CD4-positive, alpha-beta T cell treated with Interleukin-4 for 4 hours (primary cell): ENCODE measurements around the gene CD47.

Source experiments
- DNase-seq: peaks from one replicate; pipeline ENCODE4 v3.0.0-alpha.2; 2020

CD47 gene

GRCh38 chr3:108090701-108091497 lies at the start of gene CD47:
TSS of gene CD47 (minus strand) at chr3:108091031. CDS start at chr3:108090908, 123 bp downstream.
- DNase-seq: peak; percentile 94

DNA sequence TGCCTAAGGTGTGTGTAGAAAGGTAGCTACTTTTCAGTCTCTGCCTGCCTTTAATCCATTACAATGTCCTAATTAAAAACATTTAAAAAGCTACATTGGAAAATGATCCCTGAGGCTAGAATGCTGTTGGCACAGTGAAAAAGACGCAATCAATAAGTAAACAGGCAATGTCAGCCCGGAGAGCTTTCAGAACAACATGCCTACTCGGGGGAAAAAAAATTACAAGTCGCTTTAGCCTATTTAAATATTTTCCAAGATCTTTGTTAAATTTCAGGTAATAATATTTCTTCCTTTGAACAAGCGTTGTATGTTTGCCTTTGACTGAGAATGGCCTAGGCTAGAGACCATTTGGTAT lies 46.6 kb upstream of the CD47 start:
- no peak for DNase-seq

DNA sequence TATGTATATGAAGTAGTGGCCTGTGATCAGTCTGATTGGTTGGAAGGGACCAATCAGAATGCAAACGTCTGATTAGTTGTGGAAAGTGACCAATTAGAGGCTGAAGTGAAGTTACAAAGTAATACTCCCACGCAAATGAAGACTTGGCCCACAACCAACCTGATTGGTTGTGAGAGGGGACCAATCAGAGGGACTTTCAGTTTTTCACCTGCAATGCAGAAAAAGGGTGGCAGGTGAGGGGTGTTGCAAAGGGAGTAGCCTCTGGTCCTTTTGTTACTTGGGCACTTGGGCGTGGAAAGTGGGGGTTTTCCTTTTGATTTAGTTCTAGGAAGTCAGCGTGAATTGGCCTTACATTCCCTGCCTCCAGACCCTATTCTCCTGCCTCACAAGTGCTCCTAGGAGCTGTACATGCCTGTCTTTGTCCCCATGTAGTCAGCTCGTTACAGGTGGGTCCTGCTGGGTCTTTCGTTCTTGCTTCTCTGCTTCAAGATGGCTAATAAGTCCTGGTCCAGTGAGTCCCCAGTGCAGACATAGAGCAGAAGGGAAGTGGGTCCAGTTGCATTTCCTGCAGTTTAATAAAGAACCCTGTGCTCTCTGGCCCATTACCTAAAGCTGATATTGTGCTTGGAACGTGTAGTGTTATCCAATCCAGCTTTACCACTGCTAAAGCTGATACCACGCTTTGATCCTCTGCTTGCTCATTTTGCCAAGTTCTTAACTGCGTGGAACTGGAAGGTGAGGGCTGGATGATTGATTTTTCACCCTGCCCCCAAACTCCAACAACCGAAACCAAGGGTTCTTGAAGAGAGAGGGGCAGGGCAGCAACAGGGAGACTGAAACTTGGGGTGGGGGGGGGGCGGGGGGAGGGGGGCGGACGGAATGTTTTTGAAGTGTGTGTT lies 46.0 kb upstream of the CD47 start:
- DNase-seq: no peak

GRCh38 chr3:108134555-108134880 lies 43.7 kb upstream of the CD47 start:
- DNase-seq: no peak

GRCh38 chr3:108133858-108134554 lies 43.2 kb upstream of the CD47 start:
- no peak for DNase-seq

GRCh38 chr3:108133048-108133369 lies 42.2 kb upstream of the CD47 start:
- no peak for DNase-seq

DNA sequence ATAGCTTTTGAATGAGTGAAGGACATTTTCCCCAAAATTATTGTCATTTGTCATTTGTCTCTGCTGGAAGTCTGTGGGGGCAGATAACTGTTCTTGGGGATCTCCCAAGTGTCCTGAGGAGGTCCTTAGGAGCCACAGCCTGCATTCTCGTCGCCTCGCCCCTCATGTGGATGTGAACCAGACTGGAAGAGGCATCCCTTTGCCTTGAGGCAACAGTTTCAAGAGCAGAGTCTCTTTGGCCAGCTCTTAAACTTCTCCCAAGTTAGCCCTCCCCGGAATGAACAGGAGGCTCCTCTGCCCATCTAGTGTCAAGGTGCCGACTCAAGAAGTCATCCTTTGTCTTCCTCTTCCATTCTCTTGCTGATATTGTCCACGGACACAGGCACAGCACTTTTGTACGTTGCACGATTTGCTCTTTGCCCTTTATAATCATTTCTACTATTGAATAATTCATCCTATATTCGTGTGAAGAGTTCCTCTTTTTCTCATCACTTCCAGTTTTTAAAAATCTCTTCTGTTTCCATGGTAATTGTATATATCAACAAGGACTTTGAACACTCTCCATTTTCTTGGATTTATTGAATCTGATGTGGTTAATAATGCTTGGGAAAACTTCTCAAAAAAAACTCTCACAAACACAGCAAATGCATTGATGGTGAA lies 40.8 kb upstream of the CD47 start:
- DNase-seq: no peak

- peak; percentile 54 for DNase-seq
Measured at GRCh38 chr3:108130701-108131474, 40.1 kb upstream of the CD47 start.

DNA sequence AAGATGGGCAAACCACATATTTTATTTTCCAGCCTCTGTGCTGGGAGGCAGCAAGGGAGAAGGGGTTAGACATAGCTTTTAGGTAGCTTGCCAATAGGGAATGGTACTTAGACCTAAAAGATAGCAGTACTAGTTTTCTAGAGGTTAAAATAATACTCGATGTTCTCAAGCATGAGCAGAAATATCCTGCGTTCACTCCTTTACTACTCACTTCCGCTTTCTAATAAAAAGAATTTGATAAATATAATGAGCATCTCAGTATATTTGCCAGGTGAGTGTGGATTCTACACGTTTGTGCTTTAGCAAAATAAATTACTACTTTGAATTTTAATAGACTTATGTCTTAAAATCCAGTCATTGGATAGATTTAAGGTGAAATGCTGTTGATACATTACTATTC lies 39.4 kb upstream of the CD47 start:
- no peak for DNase-seq

DNA sequence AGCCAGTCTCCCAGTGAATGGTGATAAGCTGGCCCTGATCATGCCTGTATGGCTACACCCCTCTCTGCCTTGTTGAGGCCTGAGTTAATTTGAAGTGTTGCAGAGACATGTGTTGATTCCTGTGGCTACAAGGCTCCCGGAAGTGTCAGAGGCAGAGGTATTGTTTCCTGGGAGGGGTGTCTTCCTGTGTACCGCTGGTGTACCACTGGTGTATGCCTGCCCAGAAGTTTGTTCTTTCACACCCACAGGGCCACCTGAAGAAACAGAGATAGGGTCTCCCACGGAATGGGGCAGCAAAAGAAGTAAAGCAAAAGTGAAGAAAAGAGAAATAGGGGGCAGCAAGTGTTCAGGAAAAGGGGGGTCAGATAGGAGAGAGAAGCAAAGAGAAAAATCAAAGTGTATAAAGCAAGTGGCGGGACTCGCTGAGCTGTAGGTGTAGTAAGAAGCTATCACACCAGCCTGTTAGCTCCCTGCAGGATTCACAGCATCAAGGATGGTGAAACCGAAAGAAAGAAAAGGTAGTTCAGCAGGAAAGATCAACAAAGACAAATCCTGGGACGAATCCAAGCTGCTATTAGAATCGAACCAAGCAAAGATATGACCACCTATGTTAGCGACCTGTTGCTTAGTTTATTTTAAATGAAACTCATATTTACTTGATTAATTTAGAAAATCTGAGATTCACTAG lies 36.6 kb upstream of the CD47 start:
- DNase-seq: peak; percentile 88

- no peak for DNase-seq
Measured at GRCh38 chr3:108126348-108126747, 35.5 kb upstream of the CD47 start.

DNA sequence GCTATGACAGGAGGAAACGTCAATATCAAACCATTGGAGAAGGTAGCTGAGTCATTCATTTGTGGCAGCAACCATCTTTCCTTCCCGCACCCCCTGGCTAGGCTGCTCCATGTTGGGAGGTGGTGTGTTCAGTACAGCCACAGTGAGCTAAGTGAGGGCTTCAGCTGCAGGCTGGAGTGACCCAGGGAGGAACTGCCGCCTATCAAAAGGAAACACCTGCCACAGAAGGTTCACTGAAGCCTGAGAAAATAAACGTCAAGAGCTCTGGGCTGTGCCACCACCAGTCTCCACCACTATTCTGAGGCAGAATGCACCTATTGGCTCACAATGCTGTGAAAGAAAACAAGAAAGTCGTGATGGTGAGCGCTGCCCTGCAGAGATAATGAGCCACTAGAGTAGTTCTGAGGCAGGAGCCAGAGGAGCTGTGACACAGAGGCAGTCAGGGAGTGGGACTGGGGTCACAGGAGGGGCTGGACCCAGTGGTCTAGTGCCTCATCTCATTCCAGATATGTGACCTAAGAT lies 34.8 kb upstream of the CD47 start:
- peak; percentile 77 for DNase-seq

DNA sequence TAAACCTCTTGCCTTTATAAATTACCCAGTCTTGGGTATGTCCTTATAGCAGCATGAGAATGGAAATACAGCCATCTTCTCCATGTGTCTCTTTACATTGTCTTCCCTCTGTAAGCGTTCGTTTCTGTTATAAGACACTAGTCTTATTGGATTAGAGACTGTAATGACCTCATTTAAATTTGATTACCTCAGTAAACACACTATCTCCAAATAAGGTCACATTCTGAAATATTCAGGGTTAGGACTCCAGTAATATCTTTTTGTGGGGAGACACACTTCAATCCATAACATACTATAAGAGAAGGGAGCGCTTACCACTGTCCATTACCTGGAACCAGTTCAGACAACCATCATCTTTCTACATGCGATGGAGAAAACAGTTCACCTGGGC lies 34.3 kb upstream of the CD47 start:
- DNase-seq: no peak

DNA sequence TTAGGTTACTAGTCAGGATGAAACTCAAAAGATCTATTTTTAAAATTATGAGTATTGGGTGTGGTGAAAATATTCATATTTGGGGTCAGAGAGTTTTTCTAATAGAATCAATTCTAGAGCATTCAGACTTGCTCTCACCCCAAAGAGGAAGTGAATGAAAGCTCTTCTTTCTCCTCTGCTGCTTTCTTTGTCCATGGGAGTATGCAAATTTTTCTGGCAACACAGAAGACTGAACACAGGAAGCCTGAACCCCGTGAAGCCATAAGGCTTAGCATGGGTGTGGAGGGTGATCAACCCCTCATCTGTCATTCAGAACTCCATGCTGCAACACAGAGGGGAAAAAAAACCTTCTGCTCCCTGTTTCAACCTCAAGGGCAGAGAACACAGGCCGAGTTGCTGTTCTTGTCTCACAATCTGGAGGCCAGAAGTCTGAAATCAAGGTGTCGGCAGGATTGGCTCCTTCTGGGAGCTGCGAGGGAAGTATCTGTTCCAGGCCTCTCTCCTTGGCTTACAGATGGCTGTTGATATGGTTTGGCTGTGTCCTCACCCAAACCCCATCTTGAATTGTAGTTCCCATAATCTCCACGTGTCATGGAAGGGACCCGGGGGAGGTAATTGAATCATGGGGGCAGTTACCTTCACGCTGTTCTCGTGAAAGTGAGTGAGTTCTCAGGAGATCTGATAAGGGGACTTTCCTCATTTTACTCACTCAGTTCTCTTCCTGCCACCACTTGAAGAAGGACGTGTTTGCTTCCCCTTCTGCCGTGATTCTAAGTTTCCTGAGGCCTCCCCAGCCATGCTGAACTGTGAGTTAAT lies 33.7 kb upstream of the CD47 start:
- DNase-seq: peak; percentile 91

- DNase-seq: no peak
Measured at GRCh38 chr3:108123326-108123725, 32.5 kb upstream of the CD47 start.

DNA sequence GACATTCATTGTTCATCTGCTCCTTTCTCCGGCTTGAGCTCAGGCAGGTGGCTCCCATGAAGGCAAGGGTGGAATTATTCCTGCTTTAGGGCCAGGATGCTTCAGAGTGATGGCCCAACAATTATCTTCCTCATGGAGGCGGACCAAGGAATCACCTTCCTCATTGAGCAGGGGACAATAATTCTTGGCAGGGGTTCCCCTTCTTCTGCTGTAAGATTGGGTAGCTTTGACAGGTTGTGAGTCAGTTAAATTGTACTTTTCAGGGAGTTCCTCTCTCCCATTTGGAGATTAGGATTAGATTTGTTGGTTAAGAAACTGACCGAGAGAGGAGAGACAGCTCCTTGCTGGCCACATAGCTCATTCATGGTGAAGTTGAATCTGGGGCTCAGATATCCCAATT lies 31.4 kb upstream of the CD47 start:
- no peak for DNase-seq

DNA sequence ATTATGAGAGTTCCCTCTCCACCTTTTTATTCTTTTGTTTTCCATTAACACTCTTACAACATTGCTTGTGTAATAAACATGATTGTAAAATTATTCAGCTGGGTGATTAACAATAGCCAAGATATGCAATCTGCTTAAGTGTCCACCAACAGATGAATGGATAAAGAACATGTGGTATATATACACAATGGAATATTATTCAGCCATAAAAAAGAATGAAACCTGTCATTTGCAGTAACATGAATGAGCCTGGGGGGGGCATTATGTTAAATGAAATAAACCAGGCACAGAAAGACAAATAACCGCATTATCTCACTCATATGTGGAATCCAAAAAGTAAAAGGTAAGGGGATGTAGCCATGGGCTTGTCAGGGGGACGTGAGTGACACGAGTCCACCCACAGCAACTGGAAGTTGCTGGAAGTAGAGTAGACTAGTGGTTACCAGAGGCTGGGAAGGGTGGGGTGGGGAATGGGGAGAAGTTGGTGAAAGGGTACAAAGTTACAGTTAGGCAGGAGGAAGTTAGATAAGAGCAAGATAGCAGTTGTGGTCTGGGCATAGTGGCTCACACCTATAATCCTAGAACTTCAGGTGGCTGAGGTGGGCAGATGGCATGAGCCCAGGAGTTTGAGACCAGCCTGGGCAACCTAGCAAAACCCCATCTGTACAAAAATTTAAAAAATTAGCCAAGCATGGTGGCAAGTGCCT lies 28.7 kb upstream of the CD47 start:
- DNase-seq: no peak

DNA sequence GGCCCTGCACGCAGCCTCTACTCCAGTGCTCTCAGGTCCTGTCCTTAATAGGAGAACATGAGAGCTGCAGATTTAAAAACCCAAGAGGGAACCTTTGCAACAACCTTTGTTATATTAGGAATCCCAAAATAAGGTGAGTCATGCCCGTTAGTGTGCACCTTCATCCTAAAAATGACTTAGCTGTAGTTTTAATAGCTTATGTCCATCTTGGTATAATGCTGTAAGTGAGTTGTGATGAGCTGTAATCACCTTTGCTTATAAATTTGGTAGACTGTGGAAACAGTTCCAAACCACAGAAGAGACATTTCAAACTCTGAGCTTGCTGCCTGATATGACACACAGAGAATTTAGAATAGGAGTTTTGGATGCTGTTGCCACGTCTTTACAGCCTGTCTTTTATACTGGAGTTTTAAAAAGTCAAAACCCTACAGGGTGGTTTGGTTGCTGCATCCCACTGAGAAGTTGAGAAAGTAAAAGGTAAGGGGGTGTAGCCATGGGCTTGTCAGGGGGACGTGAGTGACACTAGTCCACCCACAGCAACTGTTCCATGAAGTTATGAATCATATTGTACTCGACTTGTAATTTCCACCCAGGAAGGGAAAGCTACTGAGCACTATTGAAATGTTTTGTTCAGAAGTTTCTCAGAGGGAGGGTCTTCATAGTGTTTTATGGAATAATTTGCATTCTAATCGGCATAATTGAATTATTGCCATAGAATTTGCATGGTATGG lies 27.4 kb upstream of the CD47 start:
- no peak for DNase-seq

DNA sequence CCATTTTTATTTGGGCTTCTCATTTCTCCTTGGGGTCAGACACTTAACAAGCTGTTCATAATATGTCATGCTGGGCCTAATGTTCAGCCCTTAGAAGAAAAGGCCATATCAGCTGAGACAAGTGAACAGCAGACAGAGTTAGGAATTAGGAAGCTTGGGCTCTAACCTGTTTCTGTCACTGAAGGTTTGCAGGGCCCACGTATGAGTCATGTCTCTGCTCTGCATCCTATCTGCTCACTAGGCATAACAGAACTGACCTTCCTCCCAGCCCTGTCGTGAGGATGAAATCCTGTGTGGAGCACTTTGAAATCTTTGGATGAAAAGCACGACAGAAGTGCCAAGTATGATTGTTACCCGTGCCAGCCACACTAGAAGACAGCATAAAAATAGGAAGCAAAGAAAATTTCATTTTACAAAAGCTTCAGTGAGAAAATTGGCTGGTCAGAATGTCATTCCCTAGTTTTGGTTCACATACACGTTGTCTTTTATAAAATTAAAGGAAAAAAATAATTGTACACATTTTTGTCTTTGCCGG lies 26.5 kb upstream of the CD47 start:
- DNase-seq: no peak
